HepG2 (cell line): ENCODE measurements around the gene ITCH. TPM values are rescaled to one million over a fixed set of nuclear protein-coding genes. Genes with fewer than 3 reads are reported as not detected.

ENCODE experiments used
- HNF1B ChIP-seq: sonication (generic); formaldehyde crosslinking; IDR thresholded peaks from 2 replicates; pipeline ENCODE4 v1.5.1; 2020; ENCODE audit warnings: mild to moderate bottlenecking, moderate library complexity, missing genetic modification reagents
- PHF21A ChIP-seq: sonication (generic); formaldehyde crosslinking; IDR thresholded peaks from 2 replicates; pipeline ENCODE4 v1.5.0; 2020; ENCODE audit warnings: mild to moderate bottlenecking, missing genetic modification reagents
- TERF1 ChIP-seq: sonication (generic); formaldehyde crosslinking; IDR thresholded peaks from 2 replicates; pipeline ENCODE4 v1.8.0; 2022; ENCODE audit warnings: mild to moderate bottlenecking, missing genetic modification reagents, moderate library complexity
- ZNF646 ChIP-seq: sonication (generic); formaldehyde crosslinking; IDR thresholded peaks from 2 replicates; pipeline ENCODE4 v1.9.0; 2021; ENCODE audit warnings: mild to moderate bottlenecking, missing genetic modification reagents
- ZNF747 ChIP-seq: sonication (generic); formaldehyde crosslinking; IDR thresholded peaks from 2 replicates; pipeline ENCODE4 v1.8.1; 2023; ENCODE audit warnings: missing genetic modification reagents, mild to moderate bottlenecking, borderline replicate concordance
- polyA plus RNA-seq, 8 experiments: library from polyadenylated mRNA; depleted of rRNA in 3 of 8; stranded (reverse) in 7 of 8; unstranded in 1 of 8; fragments of >200 nt; fragmentation: Illumina TruSeq in 4 of 8; extraction: Trizol in 4 of 8; gene quantifications; 2 replicates each; pipeline versions ENCODE4 v1.2.1 to v1.2.3, GENCODE V29; 2011 to 2016; ENCODE audit warnings: low read depth in 4 of 8, missing spikeins in 1 of 8, mixed read lengths in 1 of 8; ENCODE audit not compliant: insufficient read depth in 1 of 8
- total RNA-seq, 5 experiments: library from RNA; depleted of rRNA; stranded (reverse); fragments of >200 nt; fragmentation: Illumina TruSeq; extraction: Trizol; gene quantifications; 2 replicates each; pipeline ENCODE4 v1.2.3, GENCODE V29; 2016; ENCODE audit warnings: low read depth in 1 of 5

ITCH gene
- total and polyA plus RNA-seq, 2 of the 13 experiments (the other 11 are each of a cell fraction or from before 2014, with no cell fraction given), result 20.5 to 112 TPM

GRCh38 chr20:34345402-34345736 is 17.7 kb upstream of the ITCH start (continued):
- TF ChIP-seq HNF1B (CRISPR knock-in tag) (0 out of 2 replicates have a peak, but pooled peaks have one; percentile 22), PHF21A (peak; percentile 11; the same call in 1 of the 2 replicates), TERF1 (CRISPR knock-in tag) (no peak), ZNF747 (CRISPR knock-in tag) (0 out of 2 replicates have a peak, but pooled peaks have one; percentile 8), ZNF646 (no peak)
- TF ChIP-seq, all 625 proteins: peak for 10
